Measurements from ENCODE around the gene EN1.

- TF ChIP-seq POLR2AphosphoS5 (IDR thresholded peaks at IDR 0.05; ENCODE audit: low read depth, low read length) (no peak), EP300 (IDR thresholded peaks at IDR 0.05; ENCODE audit: low read depth in 2 of 2, low read length in 2 of 2) (no peak), EP300 (CRISPR knock-in tag; IDR thresholded peaks at IDR 0.05; ENCODE audit: borderline replicate concordance) (no peak), CBX5 (CRISPR knock-in tag; IDR thresholded peaks at IDR 0.05; ENCODE audit: borderline replicate concordance) (no peak), ZFP36 (IDR thresholded peaks at IDR 0.05; ENCODE audit: borderline replicate concordance, low read depth, low read length, partially characterized antibody) (no peak), CTCF (CRISPR knock-in tag; IDR thresholded peaks at IDR 0.05) (no peak)
Measured at GRCh38 chr2:118853129-118853640, 5.7 kb upstream of the EN1 start.
